NB4 (cell line): ENCODE data around the gene PEAK3.

ENCODE experiments used
- CTCF ChIP-seq: IDR thresholded peaks from one replicate; pipeline ENCODE4 v1.5.1; 2012; ENCODE audit warnings: low read depth, low read length
- MAX ChIP-seq: IDR thresholded peaks from 2 replicates; pipeline ENCODE4 v1.6.1; 2011; ENCODE audit warnings: low read depth, low read length
- MYC ChIP-seq: IDR thresholded peaks from 2 replicates; pipeline ENCODE4 v1.6.1; 2011; ENCODE audit warnings: low read depth, low read length
- POLR2A ChIP-seq: IDR thresholded peaks from 2 replicates; pipeline ENCODE4 v1.6.1; 2011; ENCODE audit warnings: mild to moderate bottlenecking; ENCODE audit not compliant: insufficient read length; ENCODE audit errors: extremely low read depth

GRCh38 chr19:2224754-2225349, 57.1 kb downstream of the PEAK3 start:
- TF ChIP-seq MAX (no peak), CTCF (no peak), POLR2A (no peak), MYC (no peak)
